Fibroblast of skin of left biceps (primary cell): Measurements from ENCODE around the gene SPOCK1.

Experiments
- DNase-seq, 2 experiments: peaks; one replicate each; pipeline ENCODE4 v3.0.0-alpha.2; 2013; ENCODE audit warnings: low read depth in 2 of 2

The SPOCK1 gene

DNA sequence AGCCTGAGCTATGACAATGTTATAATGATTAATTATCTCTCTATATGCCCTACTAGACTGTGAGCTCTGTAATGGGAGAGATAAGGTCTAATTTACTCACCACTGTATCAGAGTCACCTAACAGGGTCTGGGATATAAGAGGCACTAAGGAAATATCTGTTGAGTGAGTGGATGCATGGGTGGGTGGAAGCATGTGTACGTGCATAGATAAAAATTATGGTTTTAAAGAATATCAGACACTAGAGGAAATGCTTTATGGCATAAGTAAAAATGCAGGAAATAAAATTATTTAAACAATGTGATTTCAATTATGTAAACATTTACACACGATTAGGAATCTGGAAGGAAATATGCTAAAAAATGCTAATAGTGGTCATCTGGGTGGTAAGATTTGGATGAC lies 137.8 kb downstream of the SPOCK1 start:
- peak; percentile 47 to 58 for DNase-seq

DNA sequence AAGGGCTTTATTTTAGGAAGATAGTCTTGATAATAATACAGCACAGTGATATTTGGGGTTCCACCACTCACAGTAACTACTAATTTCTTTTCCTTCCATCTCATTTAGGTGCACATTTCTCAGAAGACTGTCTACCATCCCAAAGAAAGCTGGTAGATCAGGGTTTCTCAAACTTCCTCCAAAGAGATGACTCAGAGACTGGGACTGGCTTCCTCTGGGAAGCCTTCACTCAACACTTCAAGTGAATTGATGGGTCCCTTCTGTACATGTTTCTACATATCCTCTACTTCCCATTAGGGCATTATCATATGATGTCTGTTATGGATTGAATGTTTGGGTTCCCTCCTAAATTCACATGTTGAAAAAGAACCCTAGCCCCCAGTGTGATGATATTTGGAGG lies 138.5 kb downstream of the SPOCK1 start:
- no peak for DNase-seq

DNA sequence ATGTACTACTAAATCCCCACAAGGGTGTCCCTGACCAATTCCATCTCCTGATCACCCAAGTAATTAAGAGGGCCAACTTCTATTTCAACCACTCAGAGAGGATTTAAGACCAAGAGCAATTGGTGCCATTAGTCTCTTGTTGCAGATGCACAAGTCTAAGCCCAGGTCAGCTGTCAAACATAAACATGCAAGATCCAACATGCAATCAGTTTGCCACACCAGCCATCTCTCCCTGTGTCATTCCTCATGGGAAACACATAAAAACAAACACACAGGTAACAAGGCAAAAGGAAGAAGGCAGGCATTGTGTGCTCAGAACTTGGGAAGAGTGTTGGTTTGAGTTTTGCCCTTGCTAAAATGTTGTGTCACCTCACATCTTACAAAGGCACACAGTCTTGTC lies 139.2 kb downstream of the SPOCK1 start:
- DNase-seq, result no peak

DNA sequence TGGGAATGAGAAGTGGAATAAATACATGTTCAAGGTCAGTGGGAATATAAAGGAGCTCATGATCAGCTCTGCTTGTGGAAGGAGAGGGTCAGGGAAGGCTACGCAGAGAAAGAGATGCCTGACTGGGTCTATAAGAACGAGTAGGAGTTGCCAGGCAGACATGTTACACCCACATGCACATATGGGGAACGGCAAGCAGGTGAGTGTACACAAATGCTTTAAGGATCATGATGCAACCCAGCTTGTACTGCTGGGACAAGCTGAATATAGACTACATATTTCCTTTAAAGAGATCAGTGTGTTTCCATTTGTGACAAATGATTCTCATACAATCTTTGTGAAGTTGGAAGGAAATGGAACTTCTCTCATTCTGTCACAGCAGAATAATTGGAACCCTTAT lies 141.7 kb downstream of the SPOCK1 start:
- DNase-seq, result no peak

DNA sequence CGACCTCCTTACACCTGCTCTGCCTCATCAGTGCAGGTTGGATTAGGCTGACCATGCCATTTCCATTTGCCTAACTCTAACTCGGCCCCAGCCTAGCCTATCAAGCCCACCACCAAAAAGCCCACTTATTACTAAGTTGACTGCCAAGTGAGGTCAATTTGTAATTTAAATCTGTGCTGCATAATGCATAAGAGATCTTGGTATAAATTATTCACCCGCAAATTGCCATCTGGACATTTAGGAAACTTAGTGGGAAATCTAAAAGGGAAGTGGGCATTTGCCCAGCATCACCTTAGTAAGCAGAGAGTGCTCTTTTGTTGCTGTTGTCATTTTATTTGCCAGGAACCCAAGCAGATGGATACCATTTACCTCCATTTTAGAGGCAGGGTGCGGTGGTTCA lies 143.0 kb downstream of the SPOCK1 start:
- DNase-seq, result no peak

DNA sequence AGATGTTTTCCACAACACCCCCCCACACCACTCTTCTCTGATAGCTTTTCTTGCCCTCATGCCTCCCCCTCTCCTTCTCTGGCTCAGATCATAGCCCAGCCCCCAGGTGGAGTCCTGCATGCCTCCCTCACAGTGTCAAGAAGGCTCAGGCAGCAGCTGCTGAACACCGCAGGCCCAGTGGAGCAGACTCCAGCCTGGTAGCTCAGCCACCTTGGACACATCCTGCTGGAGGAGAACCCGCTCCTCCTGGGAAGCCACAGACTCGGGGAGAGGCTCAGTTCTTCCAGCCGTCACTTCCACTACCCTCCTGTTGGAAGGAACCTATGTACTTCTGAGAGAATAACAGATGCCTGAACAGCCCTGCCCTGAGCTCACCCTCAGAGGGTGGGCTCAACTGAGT lies 143.4 kb downstream of the SPOCK1 start:
- DNase-seq, result no peak

DNA sequence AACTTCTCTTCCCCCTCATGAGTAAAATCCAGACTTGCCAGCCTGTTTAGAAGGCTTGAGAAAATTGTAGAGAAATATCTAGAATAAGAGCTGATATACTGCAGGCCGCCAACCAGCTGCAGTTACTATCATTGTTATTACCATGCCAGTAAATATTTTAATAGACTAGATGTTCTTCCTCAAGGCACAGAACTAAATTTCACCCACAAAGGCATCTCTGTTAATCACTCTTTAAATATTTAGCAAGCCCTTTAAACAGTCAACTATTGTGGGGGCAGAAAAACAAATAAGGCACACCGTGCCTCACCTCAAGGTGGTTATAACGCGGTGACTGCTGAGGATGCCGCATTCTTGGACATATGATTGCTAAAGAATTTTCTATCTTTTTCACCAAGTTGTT lies 147.0 kb downstream of the SPOCK1 start:
- DNase-seq, result no peak

DNA sequence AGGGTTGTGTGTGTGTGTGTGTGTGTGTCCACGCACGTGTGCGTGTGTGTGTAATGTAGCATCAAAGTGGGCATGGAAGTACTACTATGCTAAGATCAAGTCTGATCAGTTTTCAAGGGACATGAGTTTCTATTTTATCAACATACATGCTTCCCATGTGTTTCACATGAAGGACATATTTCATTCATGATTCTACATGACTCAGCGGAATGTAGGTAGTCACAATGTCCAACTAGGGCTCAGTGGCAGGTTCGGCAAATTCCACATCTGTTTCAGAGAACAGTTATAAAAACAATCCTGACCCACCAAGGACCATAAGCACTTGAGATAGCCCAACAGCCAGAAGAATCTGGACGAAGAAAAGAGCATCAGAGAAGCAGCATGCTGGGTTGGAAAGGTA lies 148.3 kb downstream of the SPOCK1 start:
- DNase-seq, result no peak

DNA sequence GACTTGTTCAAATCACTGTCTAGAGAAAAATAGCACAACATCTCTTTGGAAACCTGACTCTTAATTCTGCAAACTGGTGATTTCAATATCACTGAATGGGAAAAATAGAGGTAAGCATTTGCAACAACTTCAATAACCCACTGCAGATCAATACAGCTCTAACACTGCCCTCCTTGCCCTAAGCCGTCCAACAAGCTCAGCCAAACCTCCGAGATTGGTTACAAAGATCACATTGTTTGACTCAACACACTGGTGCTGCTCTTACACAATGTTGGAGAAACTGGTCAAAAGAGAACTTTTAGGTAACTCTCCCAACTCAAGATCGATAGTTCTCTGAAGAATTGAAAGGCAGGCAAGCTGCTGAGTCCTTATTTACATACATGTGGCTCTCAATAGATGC lies 150.4 kb downstream of the SPOCK1 start:
- no peak for DNase-seq

DNA sequence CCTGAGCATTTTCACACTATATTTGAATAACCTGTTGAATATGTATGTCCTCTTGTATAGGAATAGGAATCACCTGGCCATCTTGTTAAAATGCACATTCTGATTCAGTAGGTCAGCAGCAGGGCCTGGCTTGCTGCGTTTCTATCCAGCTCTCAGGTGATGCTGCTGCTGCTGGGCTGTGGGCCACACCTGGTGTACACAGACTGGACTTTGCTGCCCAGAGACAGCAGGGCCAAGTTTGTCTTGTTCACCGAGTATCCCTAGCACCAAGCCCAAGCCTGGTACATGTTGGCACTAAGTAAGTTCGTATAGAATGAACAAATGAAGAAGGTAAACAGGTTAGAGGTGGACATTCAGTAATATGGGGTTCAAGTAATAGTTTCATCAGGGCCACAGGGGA lies 151.3 kb downstream of the SPOCK1 start:
- no peak for DNase-seq

DNA sequence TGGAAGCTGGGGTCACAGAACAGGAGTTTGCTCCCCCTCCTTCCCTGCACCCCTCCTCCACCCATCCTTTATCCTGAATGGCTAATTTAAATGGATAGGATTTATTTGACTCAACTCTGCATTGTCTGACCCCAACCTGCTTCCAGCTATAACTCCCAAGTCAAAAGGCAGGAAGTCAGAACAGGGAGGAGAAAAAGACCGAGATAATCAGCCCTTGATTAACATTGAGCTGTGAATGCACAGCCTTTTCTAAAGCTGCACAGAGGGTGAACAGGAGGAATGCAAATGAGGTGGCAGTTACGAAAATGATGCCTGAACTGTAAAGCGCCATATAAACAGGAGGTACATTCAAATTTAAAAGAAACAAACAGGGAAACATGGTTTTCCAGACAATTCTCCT lies 152.8 kb downstream of the SPOCK1 start:
- DNase-seq, result no peak

DNA sequence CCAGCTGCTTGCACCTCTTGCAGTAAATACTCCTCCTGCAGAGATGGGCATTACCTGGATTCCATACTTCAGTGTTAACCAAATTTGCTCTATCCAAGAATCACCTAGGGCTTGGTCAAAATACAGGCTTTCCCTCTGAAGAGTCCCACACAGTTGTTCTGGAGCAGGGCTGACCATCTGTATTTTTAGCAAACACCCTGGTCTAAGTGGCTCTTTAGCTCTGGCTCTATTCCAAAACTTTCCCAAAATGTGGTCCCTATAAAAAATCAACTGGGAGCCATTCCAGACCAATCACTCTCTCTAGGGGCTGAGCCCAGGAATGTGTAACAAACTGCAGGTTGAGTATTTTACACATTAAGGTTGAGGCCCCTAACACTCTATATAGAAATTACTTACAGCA lies 153.7 kb downstream of the SPOCK1 start:
- no peak for DNase-seq

DNA sequence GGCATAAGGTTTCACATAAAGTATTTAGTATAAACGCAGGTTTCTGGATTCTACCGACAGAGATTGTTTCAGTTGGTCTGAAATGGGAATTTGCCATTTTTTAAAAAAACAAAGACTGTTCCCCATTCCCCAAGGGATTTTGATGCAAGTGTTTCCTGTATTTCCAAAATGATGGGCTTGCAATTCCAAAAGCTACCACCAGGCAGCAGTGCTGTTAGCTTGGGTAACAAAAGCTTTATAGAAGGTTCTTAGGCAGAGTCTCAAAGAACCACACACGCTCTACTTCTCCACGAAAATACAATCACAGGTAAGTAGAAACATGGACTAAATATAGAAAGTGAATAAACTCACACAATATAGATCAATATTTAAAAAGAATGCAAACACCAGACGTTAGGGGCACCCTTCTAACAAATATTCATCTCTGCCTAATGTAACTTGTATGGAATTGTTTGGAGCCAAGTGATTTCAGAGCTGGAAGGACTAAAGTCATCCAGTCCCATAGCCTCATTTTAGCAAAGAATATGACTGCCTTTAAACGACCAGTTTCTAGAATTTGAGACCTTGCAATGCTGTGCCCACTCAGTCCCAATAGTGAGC lies 154.3 kb downstream of the SPOCK1 start:
- DNase-seq, result peak in 1 of 2 experiments; percentile 39

DNA sequence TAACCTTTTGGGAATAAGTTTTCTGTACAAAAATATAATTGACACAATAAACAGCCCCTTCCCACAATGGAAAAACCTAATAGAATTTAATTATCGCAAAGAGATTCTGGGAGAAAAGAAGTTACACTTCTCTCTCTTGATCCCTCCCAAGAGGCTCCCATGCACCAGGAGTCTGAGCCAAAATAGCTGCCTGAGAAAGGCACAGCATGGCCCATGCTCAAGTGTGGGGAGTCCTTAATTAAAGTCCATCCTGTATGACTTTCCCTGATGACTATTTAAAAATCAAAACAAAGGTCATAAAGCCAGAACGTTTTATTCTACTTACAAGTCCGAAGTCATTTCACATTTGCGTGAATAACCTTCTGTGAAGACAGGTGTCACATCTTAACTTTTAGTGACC lies 155.1 kb downstream of the SPOCK1 start:
- no peak for DNase-seq

DNA sequence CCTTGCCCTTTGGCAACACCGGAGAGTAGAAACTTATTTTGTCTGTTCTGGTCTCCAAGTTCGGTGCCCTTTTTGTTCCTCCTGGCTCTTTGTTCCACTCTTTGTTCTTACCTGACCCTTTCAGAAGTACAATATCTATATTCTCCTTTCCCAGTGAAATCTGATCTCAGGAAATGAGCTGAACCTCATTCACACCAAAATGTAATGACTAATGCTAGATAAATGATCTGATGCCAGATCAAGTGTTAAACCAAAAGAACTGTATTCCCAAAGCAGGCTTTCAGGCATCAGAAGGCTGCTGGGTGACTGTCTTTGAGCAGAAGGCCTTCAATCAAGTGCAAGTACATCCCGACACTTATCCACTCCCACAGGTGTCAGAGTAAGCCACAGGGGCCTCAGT lies 156.4 kb downstream of the SPOCK1 start:
- no peak for DNase-seq

DNA sequence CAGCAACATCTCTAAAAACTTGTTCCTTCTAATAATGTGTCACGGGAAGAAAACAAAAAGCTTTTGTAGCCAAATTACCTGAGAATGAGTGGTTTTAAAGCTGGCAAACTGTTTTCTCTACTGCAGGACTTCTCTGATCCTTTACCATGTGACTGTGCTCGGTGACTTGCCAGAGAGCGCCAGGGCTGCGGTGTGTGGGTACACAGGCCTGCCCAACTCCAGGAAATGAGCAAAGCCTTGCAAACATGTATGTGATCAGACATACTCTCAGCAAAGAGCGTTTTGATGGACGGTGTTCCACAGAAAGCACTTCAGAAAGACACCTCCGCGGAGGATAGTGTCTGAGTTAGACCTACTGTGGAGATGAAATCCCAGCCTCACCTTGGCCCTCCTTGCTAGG lies 157.3 kb downstream of the SPOCK1 start:
- DNase-seq, result no peak

DNA sequence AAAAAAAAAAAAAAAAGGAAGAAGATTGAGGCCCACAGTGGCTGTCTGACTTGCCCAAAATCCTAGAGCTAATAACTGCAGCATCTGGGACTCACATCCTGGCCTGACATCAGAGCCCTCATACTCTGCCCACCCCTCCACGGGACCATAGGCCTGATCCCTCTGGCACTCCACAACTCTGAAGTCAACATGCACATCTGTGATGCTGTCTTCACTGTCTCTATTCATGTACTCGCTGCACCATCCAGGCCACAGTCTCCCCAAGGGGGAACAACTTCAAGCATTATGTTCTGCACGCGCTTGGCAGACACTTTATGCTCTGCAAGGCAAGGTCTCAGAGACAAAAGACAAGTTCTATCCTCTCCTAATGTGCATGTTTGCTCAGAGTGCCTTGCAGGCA lies 158.2 kb downstream of the SPOCK1 start:
- DNase-seq, result no peak

DNA sequence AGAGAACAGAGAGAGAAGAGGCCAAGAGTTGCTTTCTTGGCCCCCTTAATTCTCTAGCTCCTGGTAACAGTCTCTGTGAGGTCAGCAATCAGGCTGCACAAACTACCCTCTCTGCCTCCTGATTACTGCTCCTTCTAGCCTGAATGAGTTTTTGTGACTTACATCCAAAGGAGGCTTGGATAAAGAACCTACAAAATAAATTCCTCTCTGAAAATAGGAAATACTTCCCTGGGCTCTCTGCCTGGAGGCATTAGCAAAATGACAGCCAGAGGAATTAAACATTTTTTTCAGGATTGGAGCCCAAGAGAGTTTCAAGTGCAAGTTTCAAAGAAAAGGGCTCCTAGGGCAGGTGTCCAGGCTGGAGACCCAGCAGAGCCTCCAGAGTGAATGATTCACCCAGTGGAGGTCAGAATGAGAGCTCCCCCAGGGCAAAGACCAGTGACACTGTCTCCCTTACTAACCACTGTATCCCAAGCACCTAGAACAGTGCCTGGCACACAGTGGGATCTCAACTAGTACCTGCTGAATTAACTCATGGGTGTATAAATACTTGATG lies 162.5 kb downstream of the SPOCK1 start:
- DNase-seq, result no peak

DNA sequence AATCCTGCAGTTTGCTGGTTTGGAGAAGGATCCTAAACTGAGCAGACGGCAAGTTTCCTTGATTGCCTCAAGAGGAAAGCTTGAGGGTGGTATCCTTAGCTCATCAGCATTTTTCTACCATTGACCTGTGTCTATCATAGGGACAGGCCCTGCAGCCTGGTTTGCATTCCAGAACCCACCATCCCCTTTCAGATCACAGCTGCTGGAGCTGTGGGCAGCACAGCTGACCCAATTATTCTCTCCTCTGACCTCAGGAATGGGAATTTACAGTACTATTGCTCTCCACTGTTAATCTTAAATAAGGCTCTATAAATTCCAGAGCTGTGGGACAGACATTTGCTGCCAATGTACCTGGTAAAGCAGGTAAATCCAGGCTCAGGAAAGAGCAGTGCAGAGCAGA lies 163.0 kb downstream of the SPOCK1 start:
- DNase-seq, result no peak

DNA sequence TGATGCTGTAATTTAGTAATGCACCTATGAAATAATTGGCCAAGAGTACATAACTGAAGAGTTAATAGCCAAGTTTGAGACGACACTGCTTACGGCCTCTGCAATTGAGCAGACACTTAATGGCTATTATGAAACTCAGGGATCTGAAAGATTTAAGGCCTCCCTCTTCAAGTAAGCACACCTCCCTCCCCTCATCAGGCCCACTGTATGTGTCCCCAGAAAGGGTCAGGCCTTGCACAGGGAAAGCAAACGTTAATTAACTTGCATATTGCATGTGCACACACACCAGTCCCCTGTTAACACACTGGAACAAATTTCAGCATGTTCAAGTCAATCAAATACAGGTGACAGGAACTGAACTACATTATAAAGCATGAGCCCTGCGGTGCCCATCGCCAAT lies 163.6 kb downstream of the SPOCK1 start:
- no peak for DNase-seq

DNA sequence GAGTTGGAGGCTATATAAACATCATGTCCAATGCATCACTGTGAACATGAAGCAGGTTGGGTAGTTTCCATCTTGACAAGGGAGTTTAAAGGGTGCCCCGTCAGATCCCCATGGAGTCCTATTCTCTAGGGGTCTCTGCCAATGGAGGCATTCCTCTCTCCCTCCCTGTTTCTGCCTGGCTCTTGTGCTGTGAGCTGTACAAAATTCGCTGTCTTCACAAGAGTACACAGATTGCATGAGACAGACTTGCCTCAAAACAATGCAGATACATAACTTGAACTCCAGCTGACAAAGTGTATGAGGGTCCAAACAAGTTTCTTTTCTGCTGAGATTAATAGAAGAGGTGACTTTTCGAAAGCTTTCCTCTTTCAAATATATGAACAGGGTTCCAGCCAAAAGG lies 165.2 kb downstream of the SPOCK1 start:
- no peak for DNase-seq

DNA sequence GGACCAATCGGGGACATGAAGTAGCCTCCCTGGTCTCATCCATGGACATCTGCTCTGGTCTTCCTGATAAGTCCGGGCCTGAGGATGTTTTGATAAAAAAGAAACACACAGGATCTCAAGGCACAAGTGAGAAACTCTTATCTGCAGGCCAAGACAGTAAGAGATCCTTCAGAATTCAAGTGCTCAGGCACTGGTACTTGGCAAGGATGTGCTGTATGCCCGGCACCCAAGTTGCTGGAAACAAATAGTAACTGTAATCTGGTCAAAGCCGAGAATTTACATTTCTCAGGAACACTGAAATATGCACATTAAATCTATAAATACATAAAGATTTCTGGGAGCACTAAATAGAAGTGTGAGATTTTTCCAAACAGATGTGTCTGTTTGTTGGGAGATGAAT lies 165.7 kb downstream of the SPOCK1 start:
- no peak for DNase-seq

DNA sequence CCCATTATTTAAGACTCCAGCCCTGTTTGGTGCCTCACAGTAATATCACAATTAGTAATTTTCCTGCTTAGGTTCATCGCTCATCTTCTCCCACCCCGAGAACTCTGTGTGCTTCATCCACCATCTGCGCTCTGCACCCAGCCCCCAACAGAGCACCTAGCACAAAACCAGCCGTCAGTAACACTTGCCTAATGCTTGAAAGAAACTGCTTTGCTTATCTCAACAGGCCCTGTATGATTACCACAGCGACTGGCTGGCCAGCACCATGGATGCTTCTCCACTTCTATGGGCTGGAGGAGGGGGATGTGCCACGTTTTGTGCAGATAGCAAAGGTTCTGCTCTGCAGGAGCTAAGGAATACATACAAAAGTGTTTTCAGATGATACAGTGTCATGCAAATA lies 166.8 kb downstream of the SPOCK1 start:
- DNase-seq, result no peak

DNA sequence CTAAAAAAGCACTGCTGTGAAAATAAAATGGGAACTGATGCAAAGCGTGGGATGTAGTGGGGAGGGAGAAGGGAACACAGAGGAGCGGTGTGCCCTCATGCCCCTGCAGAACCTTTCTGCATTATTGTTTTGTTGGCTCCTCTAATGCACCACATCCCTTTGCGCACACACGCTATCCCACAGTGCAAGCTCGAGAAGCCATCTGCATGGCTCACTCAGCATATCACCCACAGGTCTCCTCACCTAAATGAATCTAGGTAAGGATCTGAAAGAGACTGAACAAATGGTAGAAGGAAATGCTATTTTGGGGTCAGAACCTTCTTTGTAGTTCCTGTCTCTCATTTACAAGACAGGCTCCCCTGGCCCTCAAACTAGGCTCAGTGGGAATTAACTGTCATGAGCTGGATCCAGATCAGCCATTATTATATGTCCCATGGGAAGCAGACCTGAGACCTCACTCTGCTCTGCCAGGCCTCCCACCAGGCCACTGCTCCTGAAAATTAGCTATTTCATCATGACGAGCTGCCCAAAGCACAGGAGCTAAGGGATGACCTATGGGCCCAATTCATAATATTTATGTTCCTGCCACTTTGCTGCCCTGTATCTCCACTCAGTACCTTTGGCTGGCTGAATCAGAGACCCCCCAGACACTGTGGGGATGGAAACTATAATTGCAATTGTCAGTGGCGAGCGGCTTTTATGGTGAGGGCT lies 169.4 kb downstream of the SPOCK1 start:
- no peak for DNase-seq
